HEK293 (cell line): ENCODE measurements around the gene C1GALT1C1.

Source experiments
- CTCF ChIA-PET: fragments of 350-600 bp; formaldehyde crosslinking; extraction: SDS; loops from one replicate; lab custom pipeline; 2021; ENCODE audit warnings: antibody characterized with exemption; lab: Yijun Ruan, JAX
- POLR2A ChIA-PET: fragments of 300-600 bp; formaldehyde crosslinking; extraction: SDS; loops from one replicate; lab custom pipeline; 2020; ENCODE audit warnings: antibody characterized with exemption, inconsistent platforms; lab: Yijun Ruan, JAX
- H3K27ac ChIP-seq: fragments of 200-500 bp; sonication (Bioruptor generic); 2 replicates; pipeline ENCODE4 v1.5.1; 2014; ENCODE audit warnings: low read depth, low read length, control low read depth, inconsistent platforms; ENCODE audit errors: extremely low read depth
- H3K36me3 ChIP-seq, 2 experiments: fragments of 200-500 bp in 1 of 2; sonication (Bioruptor generic) in 1 of 2; 1 replicate in 1 of 2; 2 replicates in 1 of 2; pipeline ENCODE4 v1.5.1; 2014 to 2017; ENCODE audit warnings: inconsistent platforms in 2 of 2, low read length in 2 of 2; ENCODE audit not compliant: control insufficient read depth in 2 of 2, insufficient read depth in 1 of 2
- H3K4me1 ChIP-seq: fragments of 200-500 bp; sonication (Bioruptor generic); 2 replicates; pipeline ENCODE4 v1.5.1; 2014; ENCODE audit warnings: mild to moderate bottlenecking, low read length, inconsistent platforms; ENCODE audit not compliant: control insufficient read depth, insufficient read depth
- H3K4me3 ChIP-seq: 2 replicates; pipeline ENCODE4 v1.5.1; 2011; ENCODE audit warnings: low read depth, mild to moderate bottlenecking, control low read depth, low read length, moderate library complexity
- H3K9me3 ChIP-seq: fragments of 200-500 bp; sonication (Bioruptor generic); 2 replicates; pipeline ENCODE4 v1.5.1; 2014; ENCODE audit warnings: low read depth, low read length, inconsistent platforms; ENCODE audit not compliant: control insufficient read depth, insufficient read depth
- GLIS1 ChIP-seq: fragments of 450-650 bp; formaldehyde crosslinking; IDR thresholded peaks from 2 replicates; pipeline ENCODE4 v1.5.1; 2016; ENCODE audit warnings: missing biosample characterization, missing genetic modification characterization
- IKZF3 ChIP-seq: fragments of 450-650 bp; IDR thresholded peaks from 2 replicates; pipeline ENCODE4 v1.5.0; 2018; ENCODE audit warnings: missing biosample characterization, mild to moderate bottlenecking, missing genetic modification characterization, moderate library complexity
- SCRT1 ChIP-seq: fragments of 450-650 bp; formaldehyde crosslinking; IDR thresholded peaks from 2 replicates; pipeline ENCODE4 v1.5.1; 2016; ENCODE audit warnings: missing biosample characterization, missing genetic modification characterization, borderline replicate concordance
- ZBTB21 ChIP-seq: fragments of 450-650 bp; formaldehyde crosslinking; IDR thresholded peaks from 2 replicates; pipeline ENCODE4 v1.5.1; 2017; ENCODE audit warnings: missing biosample characterization, missing genetic modification characterization
- ZBTB48 ChIP-seq: fragments of 450-650 bp; formaldehyde crosslinking; IDR thresholded peaks from 2 replicates; pipeline ENCODE4 v1.5.1; 2016; ENCODE audit warnings: missing biosample characterization, missing genetic modification characterization
- ZFHX2 ChIP-seq: fragments of 450-650 bp; formaldehyde crosslinking; conservative IDR thresholded peaks from 2 replicates; pipeline ENCODE4 v1.5.1; 2016; ENCODE audit warnings: missing biosample characterization, missing genetic modification characterization
- ZFP69B ChIP-seq: fragments of 450-650 bp; formaldehyde crosslinking; IDR thresholded peaks from 2 replicates; pipeline ENCODE4 v1.5.1; 2016; ENCODE audit warnings: missing biosample characterization, missing genetic modification characterization
- ZNF10 ChIP-seq: fragments of 450-650 bp; formaldehyde crosslinking; IDR thresholded peaks from 2 replicates; pipeline ENCODE4 v1.5.1; 2017; ENCODE audit warnings: missing biosample characterization, missing genetic modification characterization
- ZNF175 ChIP-seq: fragments of 450-650 bp; formaldehyde crosslinking; IDR thresholded peaks from 2 replicates; pipeline ENCODE4 v1.5.1; 2016; ENCODE audit warnings: missing biosample characterization, missing genetic modification characterization
- ZNF274 ChIP-seq, 2 experiments: fragments of 200-500 bp in 1 of 2; fragments of 450-650 bp in 1 of 2; sonication (Bioruptor generic) in 1 of 2; formaldehyde crosslinking in 1 of 2; IDR thresholded peaks; 2 replicates each; pipeline versions ENCODE4 v1.5.1 to v1.6.1; 2014 to 2016; ENCODE audit warnings: borderline replicate concordance in 1 of 2, inconsistent platforms in 1 of 2, low read length in 1 of 2, missing biosample characterization in 1 of 2, missing genetic modification characterization in 1 of 2
- ZNF561 ChIP-seq: fragments of 450-650 bp; IDR thresholded peaks from 2 replicates; pipeline ENCODE4 v1.5.1; 2018; ENCODE audit warnings: missing biosample characterization, missing genetic modification characterization, borderline replicate concordance
- ZNF596 ChIP-seq: fragments of 450-650 bp; IDR thresholded peaks from 2 replicates; pipeline ENCODE4 v1.5.0; 2018; ENCODE audit warnings: missing biosample characterization, mild to moderate bottlenecking, missing genetic modification characterization, moderate library complexity
- ZNF654 ChIP-seq: fragments of 450-650 bp; formaldehyde crosslinking; IDR thresholded peaks from 2 replicates; pipeline ENCODE4 v1.5.1; 2016; ENCODE audit warnings: low read depth, missing biosample characterization, missing genetic modification characterization
- ZNF701 ChIP-seq: fragments of 450-650 bp; formaldehyde crosslinking; IDR thresholded peaks from 2 replicates; pipeline ENCODE4 v1.5.1; 2016; ENCODE audit warnings: missing biosample characterization, missing genetic modification characterization
- ZSCAN23 ChIP-seq: fragments of 450-650 bp; formaldehyde crosslinking; IDR thresholded peaks from 2 replicates; pipeline ENCODE4 v1.5.1; 2016; ENCODE audit warnings: missing biosample characterization, missing genetic modification characterization
- TF ChIP-seq, protein P1 (sequence below): fragments of 450-650 bp; formaldehyde crosslinking; conservative IDR thresholded peaks from 2 replicates; pipeline ENCODE4 v1.5.1; 2016; ENCODE audit warnings: low read depth, missing biosample characterization, missing genetic modification characterization
- TF ChIP-seq, protein P2 (sequence below): fragments of 450-650 bp; formaldehyde crosslinking; IDR thresholded peaks from 2 replicates; pipeline ENCODE4 v1.5.1; 2016; ENCODE audit warnings: missing biosample characterization, missing genetic modification characterization
- TF ChIP-seq, protein P3 (sequence below): sonication (generic); formaldehyde crosslinking; IDR thresholded peaks from 2 replicates; pipeline ENCODE4 v1.8.1; 2022; ENCODE audit warnings: mild to moderate bottlenecking, moderate library complexity, missing genetic modification reagents
- TF ChIP-seq, protein P4 (sequence below): fragments of 450-650 bp; formaldehyde crosslinking; optimal IDR thresholded peaks from 2 replicates; pipeline ENCODE3; 2016; ENCODE audit warnings: missing biosample characterization, mild to moderate bottlenecking, missing genetic modification characterization

Gene C1GALT1C1

DNA sequence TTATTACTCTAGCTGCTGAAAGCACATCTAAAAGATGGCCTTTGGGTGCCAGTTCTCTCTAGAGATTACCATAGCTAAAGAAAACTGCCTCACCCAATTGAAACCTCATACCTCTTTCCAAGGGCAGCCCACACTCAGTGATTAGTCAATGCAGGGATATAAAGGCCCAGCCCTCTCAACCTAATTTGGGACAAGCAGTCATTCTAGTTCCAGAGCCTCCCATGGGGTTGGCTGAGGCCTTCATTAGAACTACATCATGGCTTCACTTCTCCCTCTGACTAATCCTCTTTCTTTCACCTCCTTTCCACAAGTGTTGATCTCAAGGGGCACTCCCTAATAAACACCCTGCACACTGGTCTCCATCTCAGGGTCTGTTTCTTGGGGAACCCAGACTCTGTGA lies 38.5 kb upstream of the C1GALT1C1 start:
- Histone ChIP-seq H3K4me1 (no peaks in the 10 kb centered on the region), H3K4me3 (no peak overlapping the region), H3K36me3 (no peaks in the 10 kb centered on the region), H3K9me3 (no peaks in the 10 kb centered on the region), H3K27ac (no peak overlapping the region)
- CTCF ChIA-PET: interaction anchor here (1.7 kb wide), 1 partner anchor 170 kb away, joined by 6 read pairs; no protein-coding TSS in a partner anchor
- POLR2A ChIA-PET: no interaction called here
- TF ChIP-seq ZNF274 (IDR thresholded peaks at IDR 0.05; ENCODE audit: low read length) (no peak), ZNF274 (tag by site-specific recombination; IDR thresholded peaks at IDR 0.05; ENCODE audit: borderline replicate concordance) (no peak), ZBTB21 (tag by site-specific recombination) (no peak), ZNF175 (tag by site-specific recombination) (no peak), ZSCAN23 (tag by site-specific recombination) (no peak), ZFHX2 (no peak), IKZF3 (tag by site-specific recombination) (no peak), ZFP69B (no peak), ZNF596 (tag by site-specific recombination) (no peak), ZNF654 (tag by site-specific recombination) (no peak), ZNF701 (tag by site-specific recombination) (no peak), ZBTB48 (tag by site-specific recombination) (no peak), GLIS1 (no peak), SCRT1 (tag by site-specific recombination) (no peak), ZNF10 (tag by site-specific recombination) (no peak), ZNF561 (tag by site-specific recombination) (no peak)
- TF ChIP-seq, protein P1, sequence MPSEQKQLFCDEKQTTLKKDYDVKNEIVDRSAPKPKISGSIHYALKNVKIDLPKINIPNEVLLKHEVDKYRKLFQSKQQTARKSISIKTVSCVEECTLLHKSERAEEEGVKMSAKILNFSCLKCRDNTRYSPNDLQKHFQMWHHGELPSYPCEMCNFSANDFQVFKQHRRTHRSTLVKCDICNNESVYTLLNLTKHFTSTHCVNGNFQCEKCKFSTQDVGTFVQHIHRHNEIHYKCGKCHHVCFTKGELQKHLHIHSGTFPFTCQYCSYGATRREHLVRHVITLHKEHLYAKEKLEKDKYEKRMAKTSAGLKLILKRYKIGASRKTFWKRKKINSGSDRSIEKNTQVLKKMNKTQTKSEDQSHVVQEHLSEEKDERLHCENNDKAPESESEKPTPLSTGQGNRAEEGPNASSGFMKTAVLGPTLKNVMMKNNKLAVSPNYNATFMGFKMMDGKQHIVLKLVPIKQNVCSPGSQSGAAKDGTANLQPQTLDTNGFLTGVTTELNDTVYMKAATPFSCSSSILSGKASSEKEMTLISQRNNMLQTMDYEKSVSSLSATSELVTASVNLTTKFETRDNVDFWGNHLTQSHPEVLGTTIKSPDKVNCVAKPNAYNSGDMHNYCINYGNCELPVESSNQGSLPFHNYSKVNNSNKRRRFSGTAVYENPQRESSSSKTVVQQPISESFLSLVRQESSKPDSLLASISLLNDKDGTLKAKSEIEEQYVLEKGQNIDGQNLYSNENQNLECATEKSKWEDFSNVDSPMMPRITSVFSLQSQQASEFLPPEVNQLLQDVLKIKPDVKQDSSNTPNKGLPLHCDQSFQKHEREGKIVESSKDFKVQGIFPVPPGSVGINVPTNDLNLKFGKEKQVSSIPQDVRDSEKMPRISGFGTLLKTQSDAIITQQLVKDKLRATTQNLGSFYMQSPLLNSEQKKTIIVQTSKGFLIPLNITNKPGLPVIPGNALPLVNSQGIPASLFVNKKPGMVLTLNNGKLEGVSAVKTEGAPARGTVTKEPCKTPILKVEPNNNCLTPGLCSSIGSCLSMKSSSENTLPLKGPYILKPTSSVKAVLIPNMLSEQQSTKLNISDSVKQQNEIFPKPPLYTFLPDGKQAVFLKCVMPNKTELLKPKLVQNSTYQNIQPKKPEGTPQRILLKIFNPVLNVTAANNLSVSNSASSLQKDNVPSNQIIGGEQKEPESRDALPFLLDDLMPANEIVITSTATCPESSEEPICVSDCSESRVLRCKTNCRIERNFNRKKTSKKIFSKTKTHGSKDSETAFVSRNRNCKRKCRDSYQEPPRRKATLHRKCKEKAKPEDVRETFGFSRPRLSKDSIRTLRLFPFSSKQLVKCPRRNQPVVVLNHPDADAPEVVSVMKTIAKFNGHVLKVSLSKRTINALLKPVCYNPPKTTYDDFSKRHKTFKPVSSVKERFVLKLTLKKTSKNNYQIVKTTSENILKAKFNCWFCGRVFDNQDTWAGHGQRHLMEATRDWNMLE (tag by site-specific recombination): no peak
- TF ChIP-seq, protein P2, sequence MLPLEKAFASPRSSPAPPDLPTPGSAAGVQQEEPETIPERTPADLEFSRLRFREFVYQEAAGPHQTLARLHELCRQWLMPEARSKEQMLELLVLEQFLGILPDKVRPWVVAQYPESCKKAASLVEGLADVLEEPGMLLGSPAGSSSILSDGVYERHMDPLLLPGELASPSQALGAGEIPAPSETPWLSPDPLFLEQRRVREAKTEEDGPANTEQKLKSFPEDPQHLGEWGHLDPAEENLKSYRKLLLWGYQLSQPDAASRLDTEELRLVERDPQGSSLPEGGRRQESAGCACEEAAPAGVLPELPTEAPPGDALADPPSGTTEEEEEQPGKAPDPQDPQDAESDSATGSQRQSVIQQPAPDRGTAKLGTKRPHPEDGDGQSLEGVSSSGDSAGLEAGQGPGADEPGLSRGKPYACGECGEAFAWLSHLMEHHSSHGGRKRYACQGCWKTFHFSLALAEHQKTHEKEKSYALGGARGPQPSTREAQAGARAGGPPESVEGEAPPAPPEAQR (tag by site-specific recombination): no peak
- TF ChIP-seq, protein P3, sequence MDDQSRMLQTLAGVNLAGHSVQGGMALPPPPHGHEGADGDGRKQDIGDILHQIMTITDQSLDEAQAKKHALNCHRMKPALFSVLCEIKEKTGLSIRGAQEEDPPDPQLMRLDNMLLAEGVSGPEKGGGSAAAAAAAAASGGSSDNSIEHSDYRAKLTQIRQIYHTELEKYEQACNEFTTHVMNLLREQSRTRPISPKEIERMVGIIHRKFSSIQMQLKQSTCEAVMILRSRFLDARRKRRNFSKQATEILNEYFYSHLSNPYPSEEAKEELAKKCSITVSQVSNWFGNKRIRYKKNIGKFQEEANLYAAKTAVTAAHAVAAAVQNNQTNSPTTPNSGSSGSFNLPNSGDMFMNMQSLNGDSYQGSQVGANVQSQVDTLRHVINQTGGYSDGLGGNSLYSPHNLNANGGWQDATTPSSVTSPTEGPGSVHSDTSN: no peak
- TF ChIP-seq, protein P4, sequence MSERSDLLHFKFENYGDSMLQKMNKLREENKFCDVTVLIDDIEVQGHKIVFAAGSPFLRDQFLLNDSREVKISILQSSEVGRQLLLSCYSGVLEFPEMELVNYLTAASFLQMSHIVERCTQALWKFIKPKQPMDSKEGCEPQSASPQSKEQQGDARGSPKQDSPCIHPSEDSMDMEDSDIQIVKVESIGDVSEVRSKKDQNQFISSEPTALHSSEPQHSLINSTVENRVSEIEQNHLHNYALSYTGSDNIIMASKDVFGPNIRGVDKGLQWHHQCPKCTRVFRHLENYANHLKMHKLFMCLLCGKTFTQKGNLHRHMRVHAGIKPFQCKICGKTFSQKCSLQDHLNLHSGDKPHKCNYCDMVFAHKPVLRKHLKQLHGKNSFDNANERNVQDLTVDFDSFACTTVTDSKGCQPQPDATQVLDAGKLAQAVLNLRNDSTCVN (tag by site-specific recombination): no peak
